ENCODE data around the gene PIGX. TPM values are rescaled to one million over a fixed set of nuclear protein-coding genes. Genes with fewer than 3 reads are reported as not detected.
A peak's percentile ranks its signal among the peaks of the same experiment; 100 is the strongest.
"Not testable (repeated sequence)": the region's sequence is repeated elsewhere in the genome, so short reads cannot be mapped to it uniquely, and the experiment has no call there.

PIGX gene
- total RNA-seq, 2 donors from 2014 or later: 12.0 to 25.0 TPM

- TF ChIP-seq, protein P1, sequence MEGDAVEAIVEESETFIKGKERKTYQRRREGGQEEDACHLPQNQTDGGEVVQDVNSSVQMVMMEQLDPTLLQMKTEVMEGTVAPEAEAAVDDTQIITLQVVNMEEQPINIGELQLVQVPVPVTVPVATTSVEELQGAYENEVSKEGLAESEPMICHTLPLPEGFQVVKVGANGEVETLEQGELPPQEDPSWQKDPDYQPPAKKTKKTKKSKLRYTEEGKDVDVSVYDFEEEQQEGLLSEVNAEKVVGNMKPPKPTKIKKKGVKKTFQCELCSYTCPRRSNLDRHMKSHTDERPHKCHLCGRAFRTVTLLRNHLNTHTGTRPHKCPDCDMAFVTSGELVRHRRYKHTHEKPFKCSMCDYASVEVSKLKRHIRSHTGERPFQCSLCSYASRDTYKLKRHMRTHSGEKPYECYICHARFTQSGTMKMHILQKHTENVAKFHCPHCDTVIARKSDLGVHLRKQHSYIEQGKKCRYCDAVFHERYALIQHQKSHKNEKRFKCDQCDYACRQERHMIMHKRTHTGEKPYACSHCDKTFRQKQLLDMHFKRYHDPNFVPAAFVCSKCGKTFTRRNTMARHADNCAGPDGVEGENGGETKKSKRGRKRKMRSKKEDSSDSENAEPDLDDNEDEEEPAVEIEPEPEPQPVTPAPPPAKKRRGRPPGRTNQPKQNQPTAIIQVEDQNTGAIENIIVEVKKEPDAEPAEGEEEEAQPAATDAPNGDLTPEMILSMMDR (IDR thresholded peaks at IDR 0.05): no peak
- Histone ChIP-seq H3K27ac (no peak overlapping the region), H3K4me3 (no peak overlapping the region), H3K36me3 (no peaks in the 10 kb centered on the region), H3K27me3 (no peaks in the 10 kb centered on the region), H3K4me1 (peaks cover 0 to 7% of the 10 kb centered on the region in 2 donors), H3K9me3 (no peaks in the 10 kb centered on the region)
- DNase-seq (ENCODE audit: low spot score): no peak
These were observed 5.4 kb upstream of the PIGX start for GRCh38 chr3:196706731-196707130.

DNA sequence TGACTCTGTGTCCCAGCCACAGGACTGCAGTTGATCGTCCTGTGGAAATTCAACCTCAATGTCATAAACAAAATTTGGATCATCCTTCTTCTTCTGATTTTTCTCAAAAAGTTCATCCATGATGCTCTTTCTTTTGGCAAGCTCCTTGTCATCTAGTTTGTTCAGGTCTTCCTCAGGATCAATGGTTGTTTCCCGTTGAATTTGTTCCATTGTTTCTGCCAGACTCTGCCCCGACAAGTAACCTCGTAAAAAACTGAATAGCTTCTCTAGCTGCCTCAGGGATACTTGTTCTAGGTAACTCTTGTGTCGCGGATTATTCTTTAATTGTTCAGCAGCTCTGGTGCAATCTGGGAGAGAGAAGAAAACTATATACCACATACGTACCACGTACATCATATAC lies 4.6 kb upstream of the PIGX start:
- TF ChIP-seq, protein P1 (IDR thresholded peaks at IDR 0.05): no peak
- H3K4me3 ChIP-seq: no peak overlapping the region

DNA sequence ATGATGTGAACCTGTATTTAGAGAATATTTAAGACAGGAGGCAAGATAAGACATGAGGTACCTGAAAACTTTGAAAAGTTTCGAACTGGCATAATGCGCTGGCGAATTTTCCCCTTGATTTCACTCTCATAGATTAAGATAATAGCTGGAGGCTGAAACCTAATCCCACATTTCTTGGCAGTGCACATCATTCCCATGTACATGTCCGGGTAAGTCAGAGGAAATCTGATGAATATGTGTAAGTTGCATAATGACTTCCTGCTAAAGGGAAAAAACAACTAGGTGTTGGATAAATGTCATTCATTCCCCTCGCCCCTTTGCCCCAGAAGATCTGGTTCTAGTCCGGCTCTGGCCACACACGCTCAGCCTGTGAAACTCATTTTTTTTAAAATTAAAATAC lies 3.7 kb upstream of the PIGX start:
- no peaks in the 10 kb centered on the region for H3K36me3 ChIP-seq
- peaks cover 0 to 15% of the 10 kb centered on the region in 2 donors for H3K4me1 ChIP-seq
- TF ChIP-seq, protein P1 (IDR thresholded peaks at IDR 0.05): no peak
- no peak overlapping the region for H3K27ac ChIP-seq
- no peaks in the 10 kb centered on the region for H3K9me3 ChIP-seq
- DNase-seq (ENCODE audit: low spot score): no peak
- no peaks in the 10 kb centered on the region for H3K27me3 ChIP-seq
- no peak overlapping the region for H3K4me3 ChIP-seq

More for the DNA sequence above, 4.6 kb upstream of the PIGX start:
- Histone ChIP-seq H3K36me3 (no peaks in the 10 kb centered on the region), H3K9me3 (no peaks in the 10 kb centered on the region), H3K27ac (no peak overlapping the region), H3K4me1 (peaks cover 0 to 7% of the 10 kb centered on the region in 2 donors), H3K27me3 (no peaks in the 10 kb centered on the region)
- no peak for DNase-seq (ENCODE audit: low spot score)

- Histone ChIP-seq H3K9me3 (no peaks in the 10 kb centered on the region), H3K4me3 (peak overlapping the region; percentile 80 to 84), H3K4me1 (peaks cover 0 to 19% of the 10 kb centered on the region in 2 donors), H3K27ac (peak overlapping the region; percentile 87 to 94), H3K36me3 (no peaks in the 10 kb centered on the region), H3K27me3 (no peaks in the 10 kb centered on the region)
- TF ChIP-seq, protein P1 (IDR thresholded peaks at IDR 0.05): no peak
- no peak for DNase-seq (ENCODE audit: low spot score)
These were observed 587 bp downstream of the PIGX start for GRCh38 chr3:196712514-196713413.

GRCh38 chr3:196717162-196717561 lies 5.0 kb downstream of the PIGX start:
- H3K27me3 ChIP-seq; H3K27ac ChIP-seq; DNase-seq (ENCODE audit: low spot score); H3K36me3 ChIP-seq; H3K9me3 ChIP-seq; H3K4me3 ChIP-seq: not testable (repeated sequence)
- H3K4me1 ChIP-seq: peaks cover 0 to 12% of the 10 kb centered on the region in 2 donors

DNA sequence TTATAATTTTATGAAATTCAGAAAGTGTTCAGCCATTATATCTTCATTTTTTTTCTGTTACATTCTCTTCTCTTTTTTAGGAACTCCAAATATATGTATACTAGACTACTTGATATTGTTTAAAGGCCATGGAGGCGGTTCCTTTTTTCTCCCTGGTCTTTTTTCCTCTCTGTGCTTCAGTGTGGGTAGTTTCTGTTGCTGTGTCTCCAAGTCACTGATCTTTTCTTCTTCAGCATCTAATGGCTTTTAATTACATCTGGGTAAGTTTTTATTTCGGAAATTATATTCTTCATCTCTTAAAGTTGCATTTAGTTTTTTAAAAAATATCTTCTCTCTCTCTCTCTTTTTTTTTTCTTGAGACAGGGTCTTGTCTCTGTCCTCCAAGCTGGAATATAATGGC lies 8.9 kb downstream of the PIGX start:
- Histone ChIP-seq H3K27ac (no peak overlapping the region), H3K9me3 (no peaks in the 10 kb centered on the region), H3K4me3 (no peak overlapping the region), H3K36me3 (peaks cover 5% of the 10 kb centered on the region), H3K27me3 (no peaks in the 10 kb centered on the region), H3K4me1 (no peaks in the 10 kb centered on the region)
- TF ChIP-seq, protein P1 (IDR thresholded peaks at IDR 0.05): no peak
- DNase-seq (ENCODE audit: low spot score): no peak
